HEK293 (cell line): ENCODE results near the gene TREM1.

Experiments used
- PRDM10 ChIP-seq: fragments of 450-650 bp; formaldehyde crosslinking; IDR thresholded peaks from 2 replicates; pipeline ENCODE4 v1.5.1; 2016; ENCODE audit warnings: missing biosample characterization, missing genetic modification characterization
- PRDM2 ChIP-seq: fragments of 450-650 bp; formaldehyde crosslinking; IDR thresholded peaks from 2 replicates; pipeline ENCODE4 v1.5.1; 2016; ENCODE audit warnings: missing biosample characterization, missing genetic modification characterization, borderline replicate concordance
- ZBTB11 ChIP-seq: fragments of 450-650 bp; formaldehyde crosslinking; conservative IDR thresholded peaks from 2 replicates; pipeline ENCODE4 v1.5.1; 2016; ENCODE audit warnings: low read depth, missing biosample characterization, missing genetic modification characterization
- ZNF239 ChIP-seq: fragments of 450-650 bp; formaldehyde crosslinking; IDR thresholded peaks from 2 replicates; pipeline ENCODE4 v1.5.1; 2016; ENCODE audit warnings: missing biosample characterization, missing genetic modification characterization
- ZNF449 ChIP-seq: fragments of 450-650 bp; formaldehyde crosslinking; IDR thresholded peaks from 2 replicates; pipeline ENCODE4 v1.5.1; 2017; ENCODE audit warnings: missing biosample characterization, mild to moderate bottlenecking, missing genetic modification characterization, moderate library complexity
- ZNF473 ChIP-seq: fragments of 450-650 bp; formaldehyde crosslinking; IDR thresholded peaks from 2 replicates; pipeline ENCODE4 v1.5.1; 2017; ENCODE audit warnings: missing biosample characterization, missing genetic modification characterization
- ZNF654 ChIP-seq: fragments of 450-650 bp; formaldehyde crosslinking; IDR thresholded peaks from 2 replicates; pipeline ENCODE4 v1.5.1; 2016; ENCODE audit warnings: low read depth, missing biosample characterization, missing genetic modification characterization
- ZNF664 ChIP-seq: fragments of 450-650 bp; formaldehyde crosslinking; IDR thresholded peaks from 2 replicates; pipeline ENCODE4 v1.5.1; 2016; ENCODE audit warnings: missing biosample characterization, missing genetic modification characterization
- TF ChIP-seq, protein P1 (sequence below): fragments of 450-650 bp; formaldehyde crosslinking; conservative IDR thresholded peaks from 2 replicates; pipeline ENCODE4 v1.5.1; 2016; ENCODE audit warnings: low read depth, missing biosample characterization, missing genetic modification characterization
- TF ChIP-seq, protein P2 (sequence below): fragments of 450-650 bp; formaldehyde crosslinking; IDR thresholded peaks from 2 replicates; pipeline ENCODE4 v1.5.1; 2016; ENCODE audit warnings: missing biosample characterization, missing genetic modification characterization
- TF ChIP-seq, protein P3 (sequence below): fragments of 450-650 bp; formaldehyde crosslinking; IDR thresholded peaks from 2 replicates; pipeline ENCODE4 v1.5.1; 2016; ENCODE audit warnings: missing biosample characterization, missing genetic modification characterization, borderline replicate concordance

Gene TREM1

DNA sequence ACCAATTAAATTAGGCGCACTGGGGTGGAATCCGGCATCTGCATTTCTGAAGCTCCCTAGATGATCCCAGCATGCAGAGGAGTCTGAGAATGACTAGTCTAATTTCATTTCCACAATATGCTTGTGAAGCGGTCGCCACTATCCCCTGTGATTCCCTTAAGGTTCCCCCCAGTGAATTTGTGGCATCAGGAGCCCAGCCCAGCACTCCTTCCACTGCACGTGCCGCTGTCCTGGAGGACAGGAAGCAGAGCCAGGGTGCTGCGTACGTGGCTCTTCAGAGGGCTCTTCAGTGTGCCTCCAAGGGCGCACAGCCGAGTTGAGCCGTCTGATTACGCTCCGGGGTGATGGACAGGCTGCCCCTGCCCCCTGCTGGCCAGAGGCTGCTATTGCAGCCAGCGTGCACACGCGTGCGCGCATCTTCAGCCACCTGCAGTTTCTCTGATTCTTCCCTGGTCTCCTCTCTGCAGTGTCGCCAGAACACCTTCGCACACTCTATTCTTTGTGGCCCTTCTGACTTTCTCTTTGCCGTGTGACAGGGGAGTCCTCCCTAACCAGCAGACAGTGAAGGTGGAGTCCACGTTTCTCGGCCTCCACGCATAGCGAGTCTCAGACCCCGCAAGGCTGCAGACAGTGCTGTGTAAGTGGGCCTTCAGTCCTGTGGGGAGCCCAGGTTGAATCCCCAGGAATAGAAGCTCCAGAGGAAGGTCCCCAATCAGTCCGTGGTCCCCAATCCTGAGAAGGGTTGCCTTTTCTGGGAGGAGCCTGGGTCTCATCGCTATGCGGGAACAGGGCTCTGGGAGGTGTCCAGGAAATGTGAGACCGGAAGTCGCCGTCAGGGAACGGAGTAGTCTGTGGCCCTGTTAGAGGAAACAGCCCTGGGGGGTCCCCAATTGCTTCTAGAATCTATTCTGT is 32.4 kb upstream of the TREM1 start (continued):
- TF ChIP-seq ZNF664 (tag by site-specific recombination) (no peak), ZBTB11 (tag by site-specific recombination) (peak; percentile 68), ZNF239 (no peak), PRDM2 (tag by site-specific recombination) (no peak), ZNF473 (tag by site-specific recombination) (no peak), ZNF654 (peak; percentile 95), PRDM10 (tag by site-specific recombination) (0 out of 2 replicates have a peak, but pooled peaks have one; percentile 22), ZNF449 (tag by site-specific recombination) (0 out of 2 replicates have a peak, but pooled peaks have one; percentile 25)
- TF ChIP-seq, protein P1, sequence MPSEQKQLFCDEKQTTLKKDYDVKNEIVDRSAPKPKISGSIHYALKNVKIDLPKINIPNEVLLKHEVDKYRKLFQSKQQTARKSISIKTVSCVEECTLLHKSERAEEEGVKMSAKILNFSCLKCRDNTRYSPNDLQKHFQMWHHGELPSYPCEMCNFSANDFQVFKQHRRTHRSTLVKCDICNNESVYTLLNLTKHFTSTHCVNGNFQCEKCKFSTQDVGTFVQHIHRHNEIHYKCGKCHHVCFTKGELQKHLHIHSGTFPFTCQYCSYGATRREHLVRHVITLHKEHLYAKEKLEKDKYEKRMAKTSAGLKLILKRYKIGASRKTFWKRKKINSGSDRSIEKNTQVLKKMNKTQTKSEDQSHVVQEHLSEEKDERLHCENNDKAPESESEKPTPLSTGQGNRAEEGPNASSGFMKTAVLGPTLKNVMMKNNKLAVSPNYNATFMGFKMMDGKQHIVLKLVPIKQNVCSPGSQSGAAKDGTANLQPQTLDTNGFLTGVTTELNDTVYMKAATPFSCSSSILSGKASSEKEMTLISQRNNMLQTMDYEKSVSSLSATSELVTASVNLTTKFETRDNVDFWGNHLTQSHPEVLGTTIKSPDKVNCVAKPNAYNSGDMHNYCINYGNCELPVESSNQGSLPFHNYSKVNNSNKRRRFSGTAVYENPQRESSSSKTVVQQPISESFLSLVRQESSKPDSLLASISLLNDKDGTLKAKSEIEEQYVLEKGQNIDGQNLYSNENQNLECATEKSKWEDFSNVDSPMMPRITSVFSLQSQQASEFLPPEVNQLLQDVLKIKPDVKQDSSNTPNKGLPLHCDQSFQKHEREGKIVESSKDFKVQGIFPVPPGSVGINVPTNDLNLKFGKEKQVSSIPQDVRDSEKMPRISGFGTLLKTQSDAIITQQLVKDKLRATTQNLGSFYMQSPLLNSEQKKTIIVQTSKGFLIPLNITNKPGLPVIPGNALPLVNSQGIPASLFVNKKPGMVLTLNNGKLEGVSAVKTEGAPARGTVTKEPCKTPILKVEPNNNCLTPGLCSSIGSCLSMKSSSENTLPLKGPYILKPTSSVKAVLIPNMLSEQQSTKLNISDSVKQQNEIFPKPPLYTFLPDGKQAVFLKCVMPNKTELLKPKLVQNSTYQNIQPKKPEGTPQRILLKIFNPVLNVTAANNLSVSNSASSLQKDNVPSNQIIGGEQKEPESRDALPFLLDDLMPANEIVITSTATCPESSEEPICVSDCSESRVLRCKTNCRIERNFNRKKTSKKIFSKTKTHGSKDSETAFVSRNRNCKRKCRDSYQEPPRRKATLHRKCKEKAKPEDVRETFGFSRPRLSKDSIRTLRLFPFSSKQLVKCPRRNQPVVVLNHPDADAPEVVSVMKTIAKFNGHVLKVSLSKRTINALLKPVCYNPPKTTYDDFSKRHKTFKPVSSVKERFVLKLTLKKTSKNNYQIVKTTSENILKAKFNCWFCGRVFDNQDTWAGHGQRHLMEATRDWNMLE (tag by site-specific recombination), result peak; percentile 9; the same call in 1 of the 2 replicates
- TF ChIP-seq, protein P2, sequence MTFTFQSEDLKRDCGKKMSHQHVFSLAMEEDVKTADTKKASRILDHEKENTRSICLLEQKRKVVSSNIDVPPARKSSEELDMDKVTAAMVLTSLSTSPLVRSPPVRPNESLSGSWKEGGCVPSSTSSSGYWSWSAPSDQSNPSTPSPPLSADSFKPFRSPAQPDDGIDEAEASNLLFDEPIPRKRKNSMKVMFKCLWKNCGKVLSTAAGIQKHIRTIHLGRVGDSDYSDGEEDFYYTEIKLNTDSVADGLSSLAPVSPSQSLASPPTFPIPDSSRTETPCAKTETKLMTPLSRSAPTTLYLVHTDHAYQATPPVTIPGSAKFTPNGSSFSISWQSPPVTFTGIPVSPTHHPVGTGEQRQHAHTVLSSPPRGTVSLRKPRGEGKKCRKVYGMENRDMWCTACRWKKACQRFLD (tag by site-specific recombination), result no peak
- TF ChIP-seq, protein P3, sequence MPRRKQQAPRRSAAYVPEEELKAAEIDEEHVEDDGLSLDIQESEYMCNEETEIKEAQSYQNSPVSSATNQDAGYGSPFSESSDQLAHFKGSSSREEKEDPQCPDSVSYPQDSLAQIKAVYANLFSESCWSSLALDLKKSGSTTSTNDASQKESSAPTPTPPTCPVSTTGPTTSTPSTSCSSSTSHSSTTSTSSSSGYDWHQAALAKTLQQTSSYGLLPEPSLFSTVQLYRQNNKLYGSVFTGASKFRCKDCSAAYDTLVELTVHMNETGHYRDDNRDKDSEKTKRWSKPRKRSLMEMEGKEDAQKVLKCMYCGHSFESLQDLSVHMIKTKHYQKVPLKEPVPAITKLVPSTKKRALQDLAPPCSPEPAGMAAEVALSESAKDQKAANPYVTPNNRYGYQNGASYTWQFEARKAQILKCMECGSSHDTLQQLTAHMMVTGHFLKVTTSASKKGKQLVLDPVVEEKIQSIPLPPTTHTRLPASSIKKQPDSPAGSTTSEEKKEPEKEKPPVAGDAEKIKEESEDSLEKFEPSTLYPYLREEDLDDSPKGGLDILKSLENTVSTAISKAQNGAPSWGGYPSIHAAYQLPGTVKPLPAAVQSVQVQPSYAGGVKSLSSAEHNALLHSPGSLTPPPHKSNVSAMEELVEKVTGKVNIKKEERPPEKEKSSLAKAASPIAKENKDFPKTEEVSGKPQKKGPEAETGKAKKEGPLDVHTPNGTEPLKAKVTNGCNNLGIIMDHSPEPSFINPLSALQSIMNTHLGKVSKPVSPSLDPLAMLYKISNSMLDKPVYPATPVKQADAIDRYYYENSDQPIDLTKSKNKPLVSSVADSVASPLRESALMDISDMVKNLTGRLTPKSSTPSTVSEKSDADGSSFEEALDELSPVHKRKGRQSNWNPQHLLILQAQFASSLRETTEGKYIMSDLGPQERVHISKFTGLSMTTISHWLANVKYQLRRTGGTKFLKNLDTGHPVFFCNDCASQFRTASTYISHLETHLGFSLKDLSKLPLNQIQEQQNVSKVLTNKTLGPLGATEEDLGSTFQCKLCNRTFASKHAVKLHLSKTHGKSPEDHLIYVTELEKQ (tag by site-specific recombination), result peak; percentile 42; the same call in 1 of the 2 replicates
